Neural progenitor cell (in vitro differentiated cells): Measurements from ENCODE around the gene ARPP21. TPM values are rescaled to one million over a fixed set of nuclear protein-coding genes. Genes with fewer than 3 reads are reported as not detected.

Experiments used
- DNase-seq: peaks from one replicate; pipeline ENCODE4 v3.0.0-alpha.2; 2016; ENCODE audit warnings: low spot score
- H2AFZ ChIP-seq: fragments of 200-600 bp; sonication (generic); replicated peaks from 2 replicates; pipeline ENCODE4 v1.6.1; 2016; ENCODE audit warnings: antibody characterized with exemption
- H3F3A ChIP-seq: fragments of 200-600 bp; sonication (generic); 2 replicates; pipeline ENCODE4 v1.6.1; 2016; ENCODE audit warnings: antibody characterized with exemption, low read depth
- H3K27ac ChIP-seq: fragments of 200-600 bp; sonication (generic); 2 replicates; pipeline ENCODE4 v1.5.1; 2016; ENCODE audit warnings: mild to moderate bottlenecking
- H3K27me3 ChIP-seq: fragments of 200-600 bp; sonication (generic); 2 replicates; pipeline ENCODE4 v1.6.1; 2016; ENCODE audit warnings: mild to moderate bottlenecking, moderate library complexity
- H3K36me3 ChIP-seq: fragments of 200-600 bp; sonication (generic); 2 replicates; pipeline ENCODE4 v1.5.1; 2016
- H3K4me1 ChIP-seq: fragments of 200-600 bp; sonication (generic); 2 replicates; pipeline ENCODE4 v1.6.1; 2016; ENCODE audit warnings: mixed run types
- H3K4me2 ChIP-seq: fragments of 200-600 bp; sonication (generic); 2 replicates; pipeline ENCODE4 v1.6.1; 2016
- H3K4me3 ChIP-seq: fragments of 200-600 bp; sonication (generic); 2 replicates; pipeline ENCODE4 v1.5.1; 2016
- H3K79me2 ChIP-seq: fragments of 200-600 bp; sonication (generic); 2 replicates; pipeline ENCODE4 v1.6.1; 2016; ENCODE audit warnings: low read depth
- H3K9ac ChIP-seq: fragments of 200-600 bp; sonication (generic); 2 replicates; pipeline ENCODE4 v1.6.1; 2016
- H3K9me3 ChIP-seq: fragments of 200-600 bp; sonication (generic); 2 replicates; pipeline ENCODE4 v1.5.1; 2016; ENCODE audit warnings: low read depth
- H4K20me1 ChIP-seq: fragments of 200-600 bp; sonication (generic); 2 replicates; pipeline ENCODE4 v1.6.1; 2016; ENCODE audit warnings: low read depth
- H3K27ac Mint-ChIP-seq: 3 replicates; pipeline ENCODE4 v1.8.0; 2021; ENCODE audit warnings: mixed read lengths
- H3K27me3 Mint-ChIP-seq: 2 replicates; pipeline ENCODE4 v1.8.0; 2022; ENCODE audit warnings: low read depth, mild to moderate bottlenecking, inconsistent platforms, moderate library complexity, mixed read lengths; ENCODE audit not compliant: insufficient read depth
- H3K36me3 Mint-ChIP-seq: 3 replicates; pipeline ENCODE4 v1.8.0; 2021; ENCODE audit warnings: mixed read lengths
- H3K4me1 Mint-ChIP-seq: 3 replicates; pipeline ENCODE4 v1.8.0; 2021; ENCODE audit warnings: mixed read lengths
- H3K4me3 Mint-ChIP-seq: 3 replicates; pipeline ENCODE4 v1.8.0; 2021; ENCODE audit warnings: mild to moderate bottlenecking, moderate library complexity, mixed read lengths
- H3K9me3 Mint-ChIP-seq: 3 replicates; pipeline ENCODE4 v1.8.0; 2020; ENCODE audit warnings: mixed read lengths
- EZH2 ChIP-seq: fragments of 200-600 bp; sonication (generic); IDR thresholded peaks from 2 replicates; pipeline ENCODE4 v1.6.1; 2017; ENCODE audit warnings: antibody characterized with exemption, mild to moderate bottlenecking, moderate library complexity
- EZH2phosphoT487 ChIP-seq: fragments of 200-600 bp; sonication (generic); IDR thresholded peaks from 2 replicates; pipeline ENCODE4 v1.6.1; 2017; ENCODE audit warnings: antibody characterized with exemption
- total RNA-seq: library from RNA; depleted of rRNA; stranded (reverse); fragments of >200 nt; gene quantifications from 2 replicates; pipeline ENCODE4 v1.2.3, GENCODE V29; 2015; ENCODE audit warnings: low replicate concordance
- TF ChIP-seq, protein P1 (sequence below): fragments of 200-600 bp; sonication (generic); IDR thresholded peaks from 2 replicates; pipeline ENCODE4 v1.5.1; 2017; ENCODE audit warnings: antibody characterized with exemption, mild to moderate bottlenecking

Gene ARPP21
- total RNA-seq, 1 donor from 2014 or later = not detected

DNA sequence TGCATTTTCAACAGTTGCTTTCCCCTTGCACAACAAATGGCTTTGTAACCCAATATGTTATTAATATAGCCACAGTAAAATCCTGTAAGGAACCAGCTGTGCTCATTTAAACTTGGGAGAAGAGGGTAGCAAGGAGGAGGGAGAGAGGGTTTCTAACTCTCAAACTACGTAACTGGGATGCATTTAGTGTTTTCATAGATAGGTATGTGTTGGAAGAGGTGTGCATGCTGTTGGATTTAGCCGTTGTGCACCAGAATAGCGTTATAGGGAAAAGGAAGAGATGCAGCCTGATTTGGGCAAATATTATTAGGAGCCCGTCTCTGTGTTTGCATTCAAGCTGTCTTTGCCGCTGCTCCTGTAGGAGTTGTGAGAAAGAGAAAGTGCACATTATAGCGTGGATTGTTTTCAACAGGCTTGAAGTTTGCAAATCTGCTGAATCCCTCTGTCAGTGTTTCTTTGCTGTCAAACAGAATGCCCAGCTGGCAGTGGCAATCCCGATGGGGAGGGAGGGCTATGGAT, 39.4 kb downstream of the ARPP21 start:
- Mint-ChIP-seq H3K4me1 (peaks cover 7% of the 10 kb centered on the region), H3K27ac (no peak overlapping the region), H3K36me3 (no peaks in the 10 kb centered on the region), H3K9me3 (no peaks in the 10 kb centered on the region), H3K4me3 (no peak overlapping the region), H3K27me3 (no peaks in the 10 kb centered on the region)
- H3F3A ChIP-seq = no peaks in the 10 kb centered on the region
- H3K4me2 ChIP-seq = no peak overlapping the region
- H3K4me1 ChIP-seq = no peaks in the 10 kb centered on the region
- peaks cover 18% of the 10 kb centered on the region for H3K27me3 ChIP-seq
- TF ChIP-seq, protein P1, sequence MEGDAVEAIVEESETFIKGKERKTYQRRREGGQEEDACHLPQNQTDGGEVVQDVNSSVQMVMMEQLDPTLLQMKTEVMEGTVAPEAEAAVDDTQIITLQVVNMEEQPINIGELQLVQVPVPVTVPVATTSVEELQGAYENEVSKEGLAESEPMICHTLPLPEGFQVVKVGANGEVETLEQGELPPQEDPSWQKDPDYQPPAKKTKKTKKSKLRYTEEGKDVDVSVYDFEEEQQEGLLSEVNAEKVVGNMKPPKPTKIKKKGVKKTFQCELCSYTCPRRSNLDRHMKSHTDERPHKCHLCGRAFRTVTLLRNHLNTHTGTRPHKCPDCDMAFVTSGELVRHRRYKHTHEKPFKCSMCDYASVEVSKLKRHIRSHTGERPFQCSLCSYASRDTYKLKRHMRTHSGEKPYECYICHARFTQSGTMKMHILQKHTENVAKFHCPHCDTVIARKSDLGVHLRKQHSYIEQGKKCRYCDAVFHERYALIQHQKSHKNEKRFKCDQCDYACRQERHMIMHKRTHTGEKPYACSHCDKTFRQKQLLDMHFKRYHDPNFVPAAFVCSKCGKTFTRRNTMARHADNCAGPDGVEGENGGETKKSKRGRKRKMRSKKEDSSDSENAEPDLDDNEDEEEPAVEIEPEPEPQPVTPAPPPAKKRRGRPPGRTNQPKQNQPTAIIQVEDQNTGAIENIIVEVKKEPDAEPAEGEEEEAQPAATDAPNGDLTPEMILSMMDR = no peak
- TF ChIP-seq EZH2 = no peak
- TF ChIP-seq EZH2phosphoT487 = no peak
- H3K9me3 ChIP-seq = no peaks in the 10 kb centered on the region
- no peak overlapping the region for H3K4me3 ChIP-seq
- no peak overlapping the region for H3K9ac ChIP-seq
- peak overlapping the region; percentile 58 for H2AFZ ChIP-seq
- no peaks in the 10 kb centered on the region for H4K20me1 ChIP-seq
- H3K27ac ChIP-seq = no peak overlapping the region
- no peak for DNase-seq
- H3K36me3 ChIP-seq = no peaks in the 10 kb centered on the region
- no peaks in the 10 kb centered on the region for H3K79me2 ChIP-seq

DNA sequence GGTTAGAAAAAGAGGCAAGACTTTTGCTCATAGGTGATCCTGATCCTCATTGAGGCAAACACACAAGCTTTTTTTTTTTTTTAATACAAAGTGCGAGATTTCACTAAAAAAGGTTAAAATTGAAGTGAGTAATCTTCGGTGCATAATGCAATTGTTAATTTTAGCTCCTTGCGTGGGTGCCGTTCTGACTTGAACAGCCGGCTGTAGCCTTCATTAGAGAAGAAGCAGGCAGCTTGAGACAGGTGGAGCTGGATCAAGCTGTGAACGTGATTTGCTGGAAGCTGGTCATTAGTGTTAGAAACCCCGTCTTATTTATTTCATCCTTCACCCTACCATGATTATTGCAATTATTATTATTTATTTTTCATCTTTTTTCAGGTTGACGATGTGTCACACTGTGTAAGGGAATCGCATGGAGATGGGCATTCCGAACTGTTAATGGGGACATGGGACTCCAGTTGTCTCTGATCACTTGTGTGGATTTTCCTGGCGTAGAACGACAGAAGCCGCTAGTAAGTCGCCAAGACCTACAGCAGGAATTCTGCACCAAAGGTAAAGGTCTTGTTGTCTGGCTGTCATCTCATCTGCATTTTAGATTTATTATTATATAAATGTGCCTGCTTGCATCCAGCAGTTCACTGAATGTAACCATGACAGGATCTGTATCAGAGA, 40.2 kb downstream of the ARPP21 start:
- Histone ChIP-seq H3K27ac (no peak overlapping the region), H3K79me2 (no peaks in the 10 kb centered on the region), H3K9me3 (no peaks in the 10 kb centered on the region), H3F3A (no peaks in the 10 kb centered on the region), H3K4me3 (no peak overlapping the region), H3K27me3 (peaks cover 18% of the 10 kb centered on the region), H3K4me1 (no peaks in the 10 kb centered on the region), H3K4me2 (no peak overlapping the region), H4K20me1 (no peaks in the 10 kb centered on the region), H3K36me3 (no peaks in the 10 kb centered on the region), H2AFZ (no peak overlapping the region), H3K9ac (no peak overlapping the region)
- H3K27me3 Mint-ChIP-seq = no peaks in the 10 kb centered on the region
- no peaks in the 10 kb centered on the region for H3K9me3 Mint-ChIP-seq
- H3K4me3 Mint-ChIP-seq = no peak overlapping the region
- TF ChIP-seq, protein P1 = no peak
- TF ChIP-seq EZH2 (no peak), EZH2phosphoT487 (no peak)
- H3K4me1 Mint-ChIP-seq = peaks cover 7% of the 10 kb centered on the region
- DNase-seq = no peak
- H3K27ac Mint-ChIP-seq = no peak overlapping the region
- H3K36me3 Mint-ChIP-seq = no peaks in the 10 kb centered on the region

- H3K79me2 ChIP-seq = no peaks in the 10 kb centered on the region
- no peak overlapping the region for H3K4me2 ChIP-seq
- Mint-ChIP-seq H3K36me3 (no peaks in the 10 kb centered on the region), H3K4me1 (peaks cover 7% of the 10 kb centered on the region), H3K27me3 (no peaks in the 10 kb centered on the region), H3K4me3 (no peak overlapping the region), H3K27ac (no peak overlapping the region), H3K9me3 (no peaks in the 10 kb centered on the region)
- H3K9me3 ChIP-seq = no peaks in the 10 kb centered on the region
- TF ChIP-seq EZH2phosphoT487 = no peak
- TF ChIP-seq, protein P1 = no peak
- TF ChIP-seq EZH2 = no peak
- H3K9ac ChIP-seq = no peak overlapping the region
- H4K20me1 ChIP-seq = no peaks in the 10 kb centered on the region
- no peak for DNase-seq
- H3F3A ChIP-seq = no peaks in the 10 kb centered on the region
- no peaks in the 10 kb centered on the region for H3K4me1 ChIP-seq
- peaks cover 14% of the 10 kb centered on the region for H3K27me3 ChIP-seq
- H3K27ac ChIP-seq = no peak overlapping the region
- no peak overlapping the region for H3K4me3 ChIP-seq
- H3K36me3 ChIP-seq = no peaks in the 10 kb centered on the region
- no peak overlapping the region for H2AFZ ChIP-seq
Measured at GRCh38 chr3:35680866-35681650, 41.7 kb downstream of the ARPP21 start.
